HG03575 (cell line): ENCODE data around the gene ANKRD2.

Source experiments
- ATAC-seq: cut with Tn5 transposase; IDR thresholded peaks from one replicate; pipeline ENCODE4 v1.9.1; 2021; ENCODE audit not compliant: unreplicated experiment, insufficient number of reproducible peaks, low FRiP score; ENCODE audit errors: extremely low read depth

Gene ANKRD2

GRCh38 chr10:97618733-97619132, 46.2 kb downstream of the ANKRD2 start:
- no peak for ATAC-seq

DNA sequence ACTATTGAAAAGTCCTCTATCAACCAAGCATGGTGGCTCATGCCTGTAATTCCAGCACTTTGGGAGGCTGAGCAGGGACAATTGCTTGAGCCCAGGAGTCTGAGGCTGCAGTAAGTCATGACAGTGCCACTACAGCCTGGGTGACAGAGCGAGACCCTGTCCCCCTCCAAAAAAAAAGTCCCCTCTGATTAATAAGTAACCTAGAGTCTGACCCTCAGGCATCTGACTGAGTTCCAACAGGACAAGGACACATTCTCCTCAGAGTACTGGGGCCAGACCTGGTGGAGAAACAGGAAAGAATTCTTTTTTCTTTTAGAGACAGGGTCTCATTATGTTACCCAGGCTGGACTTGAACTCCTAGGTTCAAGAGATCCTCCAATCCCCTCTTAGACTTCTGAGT, 50.7 kb downstream of the ANKRD2 start:
- no peak for ATAC-seq

- ATAC-seq: no peak
Measured at GRCh38 chr10:97627731-97628130, 55.2 kb downstream of the ANKRD2 start.

DNA sequence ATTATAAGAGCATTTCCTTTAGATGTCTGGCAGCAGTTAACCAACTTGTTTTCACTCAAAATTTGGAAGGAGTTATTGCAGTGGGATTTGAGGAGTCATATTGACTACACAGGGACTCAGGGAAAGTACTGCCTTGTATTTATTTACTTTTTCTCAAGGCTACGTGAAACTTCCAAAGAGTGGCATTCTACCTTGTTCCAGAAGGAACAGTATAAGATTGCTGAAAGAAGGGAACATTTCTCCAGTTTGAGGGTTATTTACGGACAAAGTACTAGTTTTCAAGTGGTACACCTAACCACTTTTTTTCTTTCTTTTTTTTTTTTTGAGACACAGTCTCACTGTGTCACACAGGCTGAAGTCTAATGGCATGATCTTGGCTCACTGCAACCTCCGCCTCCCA, 55.6 kb downstream of the ANKRD2 start:
- no peak for ATAC-seq

DNA sequence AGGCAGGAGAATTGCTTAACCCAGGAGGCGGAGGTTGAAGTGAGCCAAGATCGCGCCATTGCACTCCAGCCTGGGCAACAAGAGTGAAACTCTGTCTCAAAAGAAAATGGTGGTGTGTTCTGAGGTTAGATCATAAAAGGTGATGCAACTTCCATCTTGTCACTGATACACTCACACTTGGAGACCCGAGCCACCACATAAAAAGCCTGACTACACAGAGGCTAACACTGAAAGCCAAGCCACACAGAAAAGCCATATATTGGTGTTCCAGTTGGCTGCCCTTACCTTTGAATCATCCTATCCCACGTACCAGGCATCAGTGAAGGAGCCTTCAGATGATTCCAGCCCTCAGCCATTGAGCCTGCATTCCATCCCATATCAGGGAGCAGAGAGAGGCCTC, 56.7 kb downstream of the ANKRD2 start:
- ATAC-seq: no peak

DNA sequence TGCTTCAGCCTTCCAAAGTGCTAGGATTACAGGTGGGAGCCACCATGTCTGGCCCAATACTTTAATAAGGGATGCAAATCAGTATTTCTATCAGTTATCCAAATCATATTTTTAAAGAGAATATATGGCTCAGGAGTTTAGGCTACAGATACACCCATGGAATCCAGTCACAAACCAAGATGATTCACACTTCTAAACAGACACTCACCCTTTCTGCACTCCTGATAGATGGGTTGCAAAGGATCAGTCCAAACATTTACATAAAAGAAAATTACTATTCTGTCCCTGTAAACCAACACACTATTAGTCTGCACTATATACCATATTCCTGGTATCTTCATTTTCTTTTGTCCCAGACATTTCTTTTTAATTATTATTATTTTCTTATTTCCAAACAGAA, 58.5 kb downstream of the ANKRD2 start:
- ATAC-seq: no peak

- peak; percentile 63 for ATAC-seq
Measured at GRCh38 chr10:97632949-97633884, 60.6 kb downstream of the ANKRD2 start, which contains the start of gene MORN4. Gene MORN4, minus strand, starts transcription at chr10:97633500. Its CDS starts 13,847 bp downstream, at chr10:97619653.
